IMR-90 (cell line): Measurements from ENCODE around the gene RHBDL3.

Source experiments
- CTCF ChIP-seq: conservative IDR thresholded peaks from 2 replicates; pipeline ENCODE4 v1.5.1; 2012; ENCODE audit warnings: mild to moderate bottlenecking, low read depth, low read length, improper control_type of control experiment
- MXI1 ChIP-seq: IDR thresholded peaks from 2 replicates; pipeline ENCODE4 v1.6.1; 2012; ENCODE audit warnings: low read depth, mild to moderate bottlenecking, low read length, moderate library complexity, borderline replicate concordance
- POLR2A ChIP-seq: IDR thresholded peaks from 2 replicates; pipeline ENCODE4 v1.6.1; 2012; ENCODE audit warnings: mild to moderate bottlenecking, low read depth, low read length

- TF ChIP-seq CTCF, result no peak
- no peak for TF ChIP-seq POLR2A
- TF ChIP-seq MXI1, result no peak
Observed at GRCh38 chr17:32345951-32346600, 80.4 kb downstream of the RHBDL3 start.
